OCI-LY7 (cell line): Measurements from ENCODE around the gene PEX5L.

Source experiments
- EZH2phosphoT487 ChIP-seq: fragments of 200-600 bp; sonication (generic); IDR thresholded peaks from 2 replicates; pipeline ENCODE4 v1.6.1; 2018; ENCODE audit warnings: low read depth, borderline replicate concordance, mild to moderate bottlenecking, mixed run types, antibody characterized with exemption, low read length, moderate library complexity, mixed read lengths
- TF ChIP-seq, protein P1 (sequence below): fragments of 200-600 bp; sonication (generic); conservative IDR thresholded peaks from 2 replicates; pipeline ENCODE4 v1.5.1; 2014; ENCODE audit warnings: mild to moderate bottlenecking, antibody characterized with exemption, low read length, moderate library complexity, mixed read lengths

DNA sequence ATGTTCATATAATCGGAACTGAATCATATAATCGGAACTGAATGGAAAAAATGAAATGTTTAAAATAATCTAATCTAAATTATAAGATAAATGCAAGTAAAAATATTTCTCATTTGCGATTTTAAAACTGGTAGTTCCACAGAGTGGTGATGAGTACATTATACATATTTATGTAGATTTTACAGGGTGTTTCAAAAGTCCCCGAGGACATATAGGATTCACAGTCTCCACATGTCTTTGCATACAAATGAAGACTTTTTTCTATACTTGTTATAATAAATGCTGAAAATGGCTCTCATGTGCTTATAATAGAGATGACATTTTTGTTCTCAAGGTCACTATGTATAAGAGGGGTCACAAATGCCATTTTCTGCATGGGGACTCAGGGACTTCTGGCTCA is 139.5 kb downstream of the PEX5L start:
- TF ChIP-seq, protein P1, sequence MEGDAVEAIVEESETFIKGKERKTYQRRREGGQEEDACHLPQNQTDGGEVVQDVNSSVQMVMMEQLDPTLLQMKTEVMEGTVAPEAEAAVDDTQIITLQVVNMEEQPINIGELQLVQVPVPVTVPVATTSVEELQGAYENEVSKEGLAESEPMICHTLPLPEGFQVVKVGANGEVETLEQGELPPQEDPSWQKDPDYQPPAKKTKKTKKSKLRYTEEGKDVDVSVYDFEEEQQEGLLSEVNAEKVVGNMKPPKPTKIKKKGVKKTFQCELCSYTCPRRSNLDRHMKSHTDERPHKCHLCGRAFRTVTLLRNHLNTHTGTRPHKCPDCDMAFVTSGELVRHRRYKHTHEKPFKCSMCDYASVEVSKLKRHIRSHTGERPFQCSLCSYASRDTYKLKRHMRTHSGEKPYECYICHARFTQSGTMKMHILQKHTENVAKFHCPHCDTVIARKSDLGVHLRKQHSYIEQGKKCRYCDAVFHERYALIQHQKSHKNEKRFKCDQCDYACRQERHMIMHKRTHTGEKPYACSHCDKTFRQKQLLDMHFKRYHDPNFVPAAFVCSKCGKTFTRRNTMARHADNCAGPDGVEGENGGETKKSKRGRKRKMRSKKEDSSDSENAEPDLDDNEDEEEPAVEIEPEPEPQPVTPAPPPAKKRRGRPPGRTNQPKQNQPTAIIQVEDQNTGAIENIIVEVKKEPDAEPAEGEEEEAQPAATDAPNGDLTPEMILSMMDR = no peak
- TF ChIP-seq EZH2phosphoT487 = no peak
